Epithelial cell of proximal tubule (primary cell): ENCODE measurements around the gene NOXRED1. TPM values are rescaled to one million over a fixed set of nuclear protein-coding genes. Genes with fewer than 3 reads are reported as not detected.

ENCODE experiments used
- DNase-seq: peaks from one replicate; pipeline ENCODE4 v3.0.0-alpha.2; 2011; ENCODE audit warnings: low read depth
- H3K4me3 ChIP-seq: 2 replicates; pipeline ENCODE4 v1.5.1; 2011; ENCODE audit warnings: low read depth, mild to moderate bottlenecking, low read length
- total RNA-seq: library from RNA; depleted of rRNA; stranded (reverse); fragments of >200 nt; gene quantifications from 2 replicates; pipeline ENCODE4 v1.2.3, GENCODE V29; 2015
- TF ChIP-seq, protein P1 (sequence below): conservative IDR thresholded peaks from 2 replicates; pipeline ENCODE4 v1.5.1; 2012; ENCODE audit warnings: low read depth, mild to moderate bottlenecking, low read length

The NOXRED1 gene
- total RNA-seq, 1 donor from 2014 or later: not detected

DNA sequence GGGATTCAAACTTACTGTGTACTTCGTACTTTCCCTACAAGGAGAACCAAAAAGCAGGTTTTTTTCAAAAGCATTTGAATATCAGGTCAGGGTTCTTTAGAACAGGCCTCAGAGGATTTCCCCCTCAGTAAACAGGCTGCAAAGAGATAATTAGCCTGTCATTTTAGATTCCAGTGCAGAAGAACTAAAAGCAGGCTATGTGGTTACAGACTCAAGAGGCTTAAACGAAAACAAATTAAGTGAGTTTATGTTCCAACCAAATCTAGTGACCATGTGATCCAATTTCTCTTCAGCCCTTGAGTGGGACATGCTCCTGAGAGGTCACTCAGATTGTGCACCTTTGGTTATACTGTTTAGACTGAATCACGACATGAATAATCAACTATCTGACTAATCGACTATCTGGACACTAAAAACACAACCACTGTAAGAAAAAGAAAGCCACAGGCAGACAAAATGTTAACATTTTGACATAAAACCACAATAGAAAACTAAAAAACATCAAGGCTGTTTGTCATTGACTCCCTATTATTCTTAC is 51.0 kb downstream of the NOXRED1 start:
- peak; percentile 32 for DNase-seq

DNA sequence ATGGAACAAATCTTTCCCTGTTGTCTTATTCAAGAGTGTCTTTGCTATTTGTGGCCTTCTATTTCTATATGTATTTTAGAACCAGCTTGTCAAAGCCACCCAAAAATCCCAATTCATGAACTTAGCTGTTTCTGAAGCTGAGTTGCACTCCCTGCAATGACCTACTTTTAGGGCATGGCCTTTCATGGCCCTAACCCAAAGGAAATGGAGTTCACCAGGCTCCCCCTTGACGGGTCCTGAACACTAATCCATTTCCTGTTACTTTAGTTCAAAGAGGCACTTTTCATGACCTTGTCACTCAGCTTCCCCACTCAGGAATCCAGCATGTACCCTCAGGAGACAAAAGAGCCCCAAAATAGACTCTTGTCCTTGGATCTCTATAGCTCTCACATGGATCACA is 54.0 kb downstream of the NOXRED1 start:
- no peak overlapping the region for H3K4me3 ChIP-seq
- TF ChIP-seq, protein P1, sequence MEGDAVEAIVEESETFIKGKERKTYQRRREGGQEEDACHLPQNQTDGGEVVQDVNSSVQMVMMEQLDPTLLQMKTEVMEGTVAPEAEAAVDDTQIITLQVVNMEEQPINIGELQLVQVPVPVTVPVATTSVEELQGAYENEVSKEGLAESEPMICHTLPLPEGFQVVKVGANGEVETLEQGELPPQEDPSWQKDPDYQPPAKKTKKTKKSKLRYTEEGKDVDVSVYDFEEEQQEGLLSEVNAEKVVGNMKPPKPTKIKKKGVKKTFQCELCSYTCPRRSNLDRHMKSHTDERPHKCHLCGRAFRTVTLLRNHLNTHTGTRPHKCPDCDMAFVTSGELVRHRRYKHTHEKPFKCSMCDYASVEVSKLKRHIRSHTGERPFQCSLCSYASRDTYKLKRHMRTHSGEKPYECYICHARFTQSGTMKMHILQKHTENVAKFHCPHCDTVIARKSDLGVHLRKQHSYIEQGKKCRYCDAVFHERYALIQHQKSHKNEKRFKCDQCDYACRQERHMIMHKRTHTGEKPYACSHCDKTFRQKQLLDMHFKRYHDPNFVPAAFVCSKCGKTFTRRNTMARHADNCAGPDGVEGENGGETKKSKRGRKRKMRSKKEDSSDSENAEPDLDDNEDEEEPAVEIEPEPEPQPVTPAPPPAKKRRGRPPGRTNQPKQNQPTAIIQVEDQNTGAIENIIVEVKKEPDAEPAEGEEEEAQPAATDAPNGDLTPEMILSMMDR: no peak
- no peak for DNase-seq

More for the DNA sequence above, 51.0 kb downstream of the NOXRED1 start:
- H3K4me3 ChIP-seq: peak overlapping the region; percentile 12
- TF ChIP-seq, protein P1: no peak

DNA sequence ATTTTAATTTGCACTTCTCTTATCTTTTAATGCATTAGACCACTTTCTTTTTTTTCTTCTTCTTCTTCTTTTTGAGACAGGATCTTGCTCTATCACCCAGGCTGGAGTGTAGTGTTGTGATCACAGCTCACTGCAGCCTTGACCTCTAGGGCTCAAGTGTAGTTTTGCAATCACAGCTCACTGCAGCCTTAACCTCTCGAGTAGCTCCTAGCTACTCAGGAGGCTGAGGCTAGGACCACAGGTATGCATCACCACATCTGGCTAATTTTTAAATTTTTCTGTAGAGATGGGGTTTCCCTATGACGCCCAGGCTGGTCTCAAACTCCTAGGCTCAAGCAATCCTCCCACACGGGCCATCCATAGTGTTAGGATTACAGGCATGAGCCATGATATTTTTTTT is 59.2 kb downstream of the NOXRED1 start:
- no peak for DNase-seq
- no peak overlapping the region for H3K4me3 ChIP-seq
- TF ChIP-seq, protein P1: no peak

DNA sequence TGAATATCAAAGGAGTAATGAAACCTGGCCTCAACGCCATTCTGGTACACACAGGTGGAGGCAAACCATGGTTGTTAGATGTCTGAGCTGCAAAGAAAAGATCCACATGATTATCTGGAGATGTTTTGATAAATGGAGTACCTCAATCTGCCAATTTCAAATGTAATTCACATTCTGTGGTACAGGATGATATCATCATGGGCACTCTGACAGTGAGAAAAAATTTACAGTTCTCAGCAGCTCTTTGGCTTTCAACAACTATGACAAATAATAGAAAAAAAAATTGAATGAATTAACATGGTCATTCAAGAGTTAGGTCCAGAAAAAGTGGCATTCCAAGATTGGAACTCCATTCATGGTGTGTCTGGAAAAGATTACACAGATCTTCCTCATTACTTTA is 63.7 kb downstream of the NOXRED1 start:
- TF ChIP-seq, protein P1: no peak
- DNase-seq: no peak
- no peak overlapping the region for H3K4me3 ChIP-seq

DNA sequence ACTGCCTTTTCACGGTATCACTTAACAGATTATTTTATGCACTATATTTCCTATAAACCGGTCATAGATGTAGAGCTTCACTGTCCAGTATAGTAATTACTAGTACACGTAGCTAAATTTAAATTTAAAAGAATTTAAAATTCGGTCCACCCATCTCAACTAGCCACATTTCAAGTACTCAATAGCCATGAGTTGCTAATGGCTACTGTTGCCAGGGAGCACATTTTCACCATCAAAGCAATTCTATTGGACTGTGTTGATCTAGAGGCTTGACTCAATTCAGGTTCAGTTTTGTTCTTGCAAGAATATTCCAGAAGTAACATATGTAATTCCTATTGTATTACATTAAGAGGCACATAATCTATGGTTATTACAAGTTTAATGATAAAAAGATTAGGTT is 66.4 kb downstream of the NOXRED1 start:
- H3K4me3 ChIP-seq: no peak overlapping the region
- no peak for DNase-seq
- TF ChIP-seq, protein P1: no peak

DNA sequence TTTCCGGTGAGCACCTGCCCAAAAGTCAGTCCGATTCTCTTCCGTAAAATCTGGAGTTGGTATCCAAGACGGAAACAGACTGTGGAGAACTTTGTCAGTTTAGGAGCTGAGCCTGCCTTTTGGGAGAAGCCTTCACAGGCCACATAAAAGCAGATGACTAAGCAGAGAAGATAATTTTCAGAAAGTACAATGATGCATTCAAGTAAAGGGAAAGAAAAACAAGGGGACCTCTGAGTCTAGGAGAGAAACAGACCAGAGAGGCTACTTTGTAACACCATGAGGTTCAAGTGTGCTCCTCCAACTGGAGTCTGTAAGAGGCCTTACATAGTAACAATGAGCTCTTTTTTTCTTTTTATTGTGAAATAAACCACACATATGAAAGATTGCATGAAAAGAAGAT is 67.5 kb downstream of the NOXRED1 start:
- no peak for DNase-seq
- H3K4me3 ChIP-seq: no peak overlapping the region
- TF ChIP-seq, protein P1: no peak

DNA sequence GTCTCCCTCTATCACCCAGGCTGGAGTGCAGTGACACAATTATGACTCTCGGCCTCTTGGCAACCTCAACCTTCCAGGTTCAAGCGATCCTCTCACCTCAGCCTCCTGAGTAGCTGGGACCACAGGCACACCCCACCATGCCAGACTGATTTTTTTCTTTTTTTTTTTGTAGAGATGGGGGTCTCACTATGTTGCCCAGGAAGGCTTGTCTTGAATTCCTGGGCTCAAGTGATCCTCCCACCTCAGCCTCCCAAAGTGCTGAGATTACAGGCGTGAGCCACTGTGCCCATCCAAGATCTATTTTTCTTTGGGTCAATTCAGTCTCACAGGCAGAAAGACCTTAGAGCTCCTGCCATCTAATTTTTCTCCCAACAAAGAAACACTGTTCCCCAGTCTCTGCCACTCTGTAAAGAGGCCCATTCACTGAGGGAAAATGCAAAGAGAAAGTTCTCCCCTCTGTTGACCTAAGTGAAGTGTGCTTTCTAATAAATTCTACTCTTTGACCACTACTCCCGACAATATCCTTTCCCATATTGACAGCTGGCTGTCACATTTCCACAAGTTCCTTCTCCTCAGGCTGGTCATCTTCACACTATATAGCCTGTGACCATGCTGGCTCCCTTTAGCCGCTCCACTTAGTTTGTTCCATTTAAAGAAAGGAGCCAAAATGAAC is 69.7 kb downstream of the NOXRED1 start:
- DNase-seq: no peak
- TF ChIP-seq, protein P1: no peak
- H3K4me3 ChIP-seq: no peak overlapping the region
